ENCODE measurements around the gene STX5. TPM values are rescaled to one million over a fixed set of nuclear protein-coding genes. Genes with fewer than 3 reads are reported as not detected.

The STX5 gene
- total and polyA plus RNA-seq, 9 of the 15 experiments (the other 6 are each of a cell fraction or from before 2014, with no cell fraction given) = 2.8 to 28.6 (median 23.7) TPM

- TF ChIP-seq MLLT1 (IDR thresholded peaks at IDR 0.05) (peak in 1 of 2 experiments; percentile 86; a peak in 2 of 4 replicates), TCF7L2 (IDR thresholded peaks at IDR 0.05; ENCODE audit: low read depth, low read length) (no peak), ZNF277 (CRISPR knock-in tag; IDR thresholded peaks at IDR 0.05; ENCODE audit: borderline replicate concordance) (no peak), SNRNP70 (optimal IDR thresholded peaks at IDR 0.05; ENCODE audit: low read depth, low read length) (no peak), YY1 (IDR thresholded peaks at IDR 0.05; ENCODE audit: borderline replicate concordance in 1 of 3, control insufficient read depth in 1 of 3, extremely low read depth in 1 of 3, insufficient read depth in 3 of 3, insufficient read length in 1 of 3, insufficient replicate concordance in 2 of 3, low read depth in 1 of 3, low read length in 2 of 3) (peak in 2 of 3 experiments; percentile 65 to 78), SIN3A (IDR thresholded peaks at IDR 0.05; ENCODE audit: borderline replicate concordance in 2 of 2, control insufficient read depth in 1 of 2, low read depth in 2 of 2, low read length in 2 of 2) (peak in 1 of 2 experiments; percentile 36; a peak in 2 of 4 replicates), OTX1 (CRISPR knock-in tag; IDR thresholded peaks at IDR 0.05) (no peak), NR2C1 (IDR thresholded peaks at IDR 0.05) (no peak; the same call in 1 of the 2 replicates), NR2C1 (tag; IDR thresholded peaks at IDR 0.05) (peak; percentile 66), ZNF511 (CRISPR knock-in tag; IDR thresholded peaks at IDR 0.05) (no peak), CSDE1 (IDR thresholded peaks at IDR 0.05) (no peak), POLR2AphosphoS2 (IDR thresholded peaks at IDR 0.05; ENCODE audit: low read length) (no peak), ELF1 (tag; IDR thresholded peaks at IDR 0.05) (no peak), ZNF707 (CRISPR knock-in tag; conservative IDR thresholded peaks at IDR 0.05) (no peak), FIP1L1 (IDR thresholded peaks at IDR 0.05; ENCODE audit: low read depth, low read length, poor library complexity, severe bottlenecking) (peak; percentile 80), RB1 (IDR thresholded peaks at IDR 0.05; ENCODE audit: low read depth) (peak; percentile 64), EGR1 (conservative IDR thresholded peaks at IDR 0.05) (peak; percentile 72), NKRF (IDR thresholded peaks at IDR 0.05; ENCODE audit: borderline replicate concordance) (no peak), MYBL2 (IDR thresholded peaks at IDR 0.05; ENCODE audit: low read depth) (no peak), MYBL2 (CRISPR knock-in tag; IDR thresholded peaks at IDR 0.05; ENCODE audit: borderline replicate concordance) (no peak), IFI16 (CRISPR knock-in tag; IDR thresholded peaks at IDR 0.05) (no peak), ZNF584 (CRISPR knock-in tag; IDR thresholded peaks at IDR 0.05; ENCODE audit: low read depth) (no peak), TCFL5 (CRISPR knock-in tag; conservative IDR thresholded peaks at IDR 0.05) (no peak)
These were observed 45.4 kb downstream of the STX5 start (continued) for GRCh38 chr11:62786318-62787004.

Measured in K562 (cell line).